DND-41 (cell line): ENCODE measurements around the gene PNMA8B.

ENCODE experiments used
- ATAC-seq: fragments of 200-7000 bp; cut with Tn5 transposase; 3 replicates; pipeline ENCODE4 v1.9.1; 2021; ENCODE audit warnings: low read depth; ENCODE audit not compliant: insufficient read depth
- DNase-seq: peaks from one replicate; pipeline ENCODE4 v3.0.0-alpha.2; 2020
- H2AFZ ChIP-seq: 2 replicates; pipeline ENCODE4 v1.6.0; 2012; ENCODE audit warnings: low read depth, low read length
- H3K27ac ChIP-seq: 2 replicates; pipeline ENCODE4 v1.5.1; 2012; ENCODE audit warnings: low read length, inconsistent platforms
- H3K27me3 ChIP-seq: fragments of 200-600 bp; sonication (generic); 2 replicates; pipeline ENCODE4 v1.6.0; 2012; ENCODE audit warnings: low read length, mild to moderate bottlenecking, inconsistent platforms; ENCODE audit not compliant: insufficient read depth, poor library complexity
- H3K36me3 ChIP-seq: 2 replicates; pipeline ENCODE4 v1.5.1; 2012; ENCODE audit warnings: low read length, inconsistent platforms; ENCODE audit not compliant: insufficient read depth
- H3K4me1 ChIP-seq: 2 replicates; pipeline ENCODE4 v1.5.1; 2012; ENCODE audit warnings: mild to moderate bottlenecking, low read length; ENCODE audit not compliant: insufficient read depth
- H3K4me2 ChIP-seq: 2 replicates; pipeline ENCODE4 v1.6.0; 2012; ENCODE audit warnings: mild to moderate bottlenecking, moderate library complexity, low read length, inconsistent platforms; ENCODE audit not compliant: insufficient read depth
- H3K4me3 ChIP-seq, 2 experiments: fragments of 200-600 bp in 1 of 2; shearing (Covaris generic) in 1 of 2; 2 replicates each; pipeline ENCODE4 v1.5.1; 2012 to 2016; ENCODE audit warnings: inconsistent platforms in 2 of 2, low read length in 2 of 2, mild to moderate bottlenecking in 2 of 2, low read depth in 1 of 2, moderate library complexity in 1 of 2
- H3K79me2 ChIP-seq: 2 replicates; pipeline ENCODE4 v1.6.0; 2012; ENCODE audit warnings: low read length, inconsistent platforms; ENCODE audit not compliant: insufficient read depth
- H3K9ac ChIP-seq: 2 replicates; pipeline ENCODE4 v1.6.0; 2012; ENCODE audit warnings: low read depth, mild to moderate bottlenecking, inconsistent platforms, low read length, moderate library complexity
- H3K9me3 ChIP-seq: 2 replicates; pipeline ENCODE4 v1.5.1; 2012; ENCODE audit warnings: low read length, moderate library complexity, mild to moderate bottlenecking, inconsistent platforms; ENCODE audit not compliant: insufficient read depth, severe bottlenecking
- H4K20me1 ChIP-seq: 2 replicates; pipeline ENCODE4 v1.6.0; 2012; ENCODE audit warnings: low read length; ENCODE audit not compliant: insufficient read depth
- EZH2 ChIP-seq: IDR thresholded peaks from 3 replicates; pipeline ENCODE4 v1.6.1; 2012; ENCODE audit warnings: borderline replicate concordance, low read depth, mild to moderate bottlenecking, moderate library complexity, low read length, inconsistent platforms; ENCODE audit not compliant: severe bottlenecking
- TF ChIP-seq, protein P1 (sequence below): IDR thresholded peaks from 2 replicates; pipeline ENCODE4 v1.5.1; 2012; ENCODE audit warnings: borderline replicate concordance, low read length, moderate library complexity, mild to moderate bottlenecking; ENCODE audit not compliant: poor library complexity, severe bottlenecking; ENCODE audit errors: extremely low read depth

The PNMA8B gene

DNA sequence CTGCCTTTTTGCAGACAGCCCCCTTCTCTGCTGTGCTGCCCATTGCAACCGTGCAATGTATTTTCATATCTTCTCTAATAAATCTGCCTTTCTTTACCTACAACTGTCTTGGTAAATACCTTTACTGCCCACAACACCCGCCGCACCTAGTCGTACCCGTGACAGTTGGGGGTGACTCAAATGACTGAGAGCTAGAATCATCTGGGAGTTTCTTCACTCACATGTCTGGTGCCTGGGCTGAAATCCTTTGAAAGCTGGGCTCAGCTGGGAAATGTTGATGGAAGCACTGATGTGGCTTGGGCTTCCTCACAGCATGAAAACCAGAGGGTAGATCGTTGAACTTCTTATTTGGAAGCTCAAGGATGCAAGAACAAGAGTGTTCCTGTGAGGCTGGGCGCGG, 21.5 kb downstream of the PNMA8B start:
- DNase-seq (no peak), ATAC-seq (no peak)
- Histone ChIP-seq H4K20me1 (no peaks in the 10 kb centered on the region), H3K36me3 (no peaks in the 10 kb centered on the region), H3K79me2 (no peaks in the 10 kb centered on the region), H3K27me3 (no peaks in the 10 kb centered on the region), H2AFZ (no peak overlapping the region), H3K4me1 (no peaks in the 10 kb centered on the region), H3K4me2 (no peak overlapping the region), H3K4me3 (no peak overlapping the region), H3K9me3 (no peaks in the 10 kb centered on the region), H3K27ac (no peak overlapping the region), H3K9ac (no peak overlapping the region)
- TF ChIP-seq EZH2: no peak
- TF ChIP-seq, protein P1, sequence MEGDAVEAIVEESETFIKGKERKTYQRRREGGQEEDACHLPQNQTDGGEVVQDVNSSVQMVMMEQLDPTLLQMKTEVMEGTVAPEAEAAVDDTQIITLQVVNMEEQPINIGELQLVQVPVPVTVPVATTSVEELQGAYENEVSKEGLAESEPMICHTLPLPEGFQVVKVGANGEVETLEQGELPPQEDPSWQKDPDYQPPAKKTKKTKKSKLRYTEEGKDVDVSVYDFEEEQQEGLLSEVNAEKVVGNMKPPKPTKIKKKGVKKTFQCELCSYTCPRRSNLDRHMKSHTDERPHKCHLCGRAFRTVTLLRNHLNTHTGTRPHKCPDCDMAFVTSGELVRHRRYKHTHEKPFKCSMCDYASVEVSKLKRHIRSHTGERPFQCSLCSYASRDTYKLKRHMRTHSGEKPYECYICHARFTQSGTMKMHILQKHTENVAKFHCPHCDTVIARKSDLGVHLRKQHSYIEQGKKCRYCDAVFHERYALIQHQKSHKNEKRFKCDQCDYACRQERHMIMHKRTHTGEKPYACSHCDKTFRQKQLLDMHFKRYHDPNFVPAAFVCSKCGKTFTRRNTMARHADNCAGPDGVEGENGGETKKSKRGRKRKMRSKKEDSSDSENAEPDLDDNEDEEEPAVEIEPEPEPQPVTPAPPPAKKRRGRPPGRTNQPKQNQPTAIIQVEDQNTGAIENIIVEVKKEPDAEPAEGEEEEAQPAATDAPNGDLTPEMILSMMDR: no peak

DNA sequence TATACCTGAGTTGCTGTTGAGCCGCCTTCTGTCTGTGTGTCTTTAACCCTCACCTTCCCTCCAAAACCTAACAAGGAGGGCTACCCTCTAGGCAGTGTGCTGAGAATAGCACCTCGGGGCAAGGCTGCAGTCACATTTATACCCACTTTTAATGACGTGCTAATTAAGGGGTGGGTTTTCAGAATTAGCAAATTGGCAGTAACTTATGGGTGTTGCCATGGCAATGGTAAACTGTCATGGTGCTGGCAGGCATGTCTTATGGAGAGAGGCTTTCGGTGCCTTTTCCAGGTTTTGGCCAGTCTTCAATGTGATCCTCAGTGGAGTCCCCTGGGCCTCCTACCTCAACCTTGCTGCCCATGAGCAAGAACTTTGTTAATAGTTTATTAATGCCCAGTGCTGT, 23.1 kb downstream of the PNMA8B start:
- H3K4me2 ChIP-seq: no peak overlapping the region

DNA sequence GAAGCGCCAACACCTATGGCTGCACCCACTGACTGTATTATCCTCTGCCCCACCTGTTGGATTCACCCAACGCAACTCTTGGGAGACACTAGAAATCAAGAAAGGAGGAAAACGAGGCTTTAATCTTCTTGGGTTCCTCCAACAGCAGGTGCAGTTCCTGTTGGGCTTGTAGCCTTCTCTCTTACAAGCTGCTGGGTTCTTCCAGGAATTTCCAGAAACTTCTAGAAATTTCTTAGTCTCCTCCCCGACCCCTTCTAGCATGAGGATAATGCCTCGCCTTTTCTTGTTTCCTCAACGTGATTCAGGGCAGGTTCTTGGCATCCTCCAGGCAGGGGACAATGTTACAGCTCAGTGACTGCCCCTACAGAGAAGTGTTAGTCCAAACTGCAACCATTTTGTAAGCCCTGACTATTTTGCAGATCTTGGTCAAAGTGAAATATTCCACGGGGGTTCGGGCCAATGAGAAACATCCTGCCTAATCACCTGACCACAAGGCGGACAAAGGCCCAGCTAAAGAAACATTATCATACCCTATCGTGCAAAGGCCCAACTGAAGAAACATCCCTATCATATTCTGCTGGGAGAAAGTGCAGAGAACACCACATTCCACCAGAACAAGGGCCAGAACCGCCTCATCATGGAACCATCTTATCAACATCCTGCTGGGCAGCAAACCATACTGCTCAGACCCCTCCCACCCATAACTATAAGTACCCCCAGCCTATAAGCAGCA, 23.7 kb downstream of the PNMA8B start:
- Histone ChIP-seq H3K4me3 (no peak overlapping the region), H3K9ac (no peak overlapping the region), H3K27ac (no peak overlapping the region), H3K4me1 (no peaks in the 10 kb centered on the region), H3K36me3 (no peaks in the 10 kb centered on the region), H3K79me2 (no peaks in the 10 kb centered on the region), H3K9me3 (no peaks in the 10 kb centered on the region), H4K20me1 (no peaks in the 10 kb centered on the region), H3K27me3 (no peaks in the 10 kb centered on the region), H3K4me2 (no peak overlapping the region), H2AFZ (no peak overlapping the region)
- ATAC-seq (no peak), DNase-seq (no peak)
- TF ChIP-seq, protein P1: no peak
- TF ChIP-seq EZH2: no peak

More for the DNA sequence above, 23.1 kb downstream of the PNMA8B start:
- DNase-seq (no peak), ATAC-seq (no peak)
- no peaks in the 10 kb centered on the region for H3K4me1 ChIP-seq
- no peaks in the 10 kb centered on the region for H3K9me3 ChIP-seq
- H2AFZ ChIP-seq: no peak overlapping the region
- no peaks in the 10 kb centered on the region for H3K36me3 ChIP-seq
- no peak overlapping the region for H3K4me3 ChIP-seq
- no peaks in the 10 kb centered on the region for H3K27me3 ChIP-seq
- H3K79me2 ChIP-seq: no peaks in the 10 kb centered on the region
- no peak overlapping the region for H3K9ac ChIP-seq
- no peak overlapping the region for H3K27ac ChIP-seq
- H4K20me1 ChIP-seq: no peaks in the 10 kb centered on the region
- TF ChIP-seq, protein P1: no peak
- TF ChIP-seq EZH2: no peak
